GM12878 (cell line): ENCODE results near the gene NOS1.

Experiments
- BCL11A ChIP-seq: IDR thresholded peaks from 2 replicates; pipeline ENCODE4 v1.6.1; 2011; ENCODE audit warnings: low read depth, low read length
- CBFB ChIP-seq: IDR thresholded peaks from 2 replicates; pipeline ENCODE4 v1.6.1; 2016; ENCODE audit warnings: antibody characterized with exemption, low read depth
- TF ChIP-seq, protein P1 (sequence below), 3 experiments: IDR thresholded peaks in 2 of 3; conservative IDR thresholded peaks in 1 of 3; 2 replicates each; pipeline ENCODE4 v1.5.1; 2011; ENCODE audit warnings: low read depth in 3 of 3, low read length in 3 of 3, mild to moderate bottlenecking in 3 of 3, control low read depth in 2 of 3, moderate library complexity in 2 of 3, inconsistent platforms in 1 of 3, mixed read lengths in 1 of 3; ENCODE audit not compliant: control insufficient read depth in 2 of 3, insufficient read depth in 1 of 3; ENCODE audit errors: extremely low read depth in 1 of 3
- TF ChIP-seq, protein P2 (sequence below): IDR thresholded peaks from 2 replicates; pipeline ENCODE4 v1.6.1; 2012; ENCODE audit warnings: mild to moderate bottlenecking, low read depth, low read length

DNA sequence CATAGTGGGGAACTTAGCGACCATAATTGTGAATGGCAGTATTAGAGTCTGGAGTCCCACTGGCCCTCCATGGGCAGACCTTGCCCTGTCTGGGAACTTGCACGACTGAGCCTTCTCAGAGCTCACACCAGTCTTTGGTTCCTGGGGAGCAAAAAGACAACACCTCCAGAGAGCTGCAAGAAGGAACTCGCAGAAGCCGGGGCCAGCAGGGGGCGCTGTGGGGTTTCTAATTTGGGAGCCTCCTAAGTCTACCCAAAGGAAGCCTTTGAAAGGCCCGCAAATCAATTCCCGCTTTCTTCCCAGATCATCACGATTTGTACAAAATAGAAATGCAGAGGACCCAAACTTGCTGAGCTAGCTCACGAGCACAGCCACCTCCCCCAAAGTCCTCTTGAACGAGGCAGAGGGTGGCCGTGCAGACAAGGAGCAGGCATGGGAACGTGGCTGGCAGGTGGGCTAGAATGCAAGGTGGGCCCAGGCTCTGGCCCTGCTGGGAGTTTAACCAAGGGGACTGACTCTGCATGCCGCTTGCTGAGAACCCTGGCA is 124.9 kb downstream of the NOS1 start:
- TF ChIP-seq, protein P1, sequence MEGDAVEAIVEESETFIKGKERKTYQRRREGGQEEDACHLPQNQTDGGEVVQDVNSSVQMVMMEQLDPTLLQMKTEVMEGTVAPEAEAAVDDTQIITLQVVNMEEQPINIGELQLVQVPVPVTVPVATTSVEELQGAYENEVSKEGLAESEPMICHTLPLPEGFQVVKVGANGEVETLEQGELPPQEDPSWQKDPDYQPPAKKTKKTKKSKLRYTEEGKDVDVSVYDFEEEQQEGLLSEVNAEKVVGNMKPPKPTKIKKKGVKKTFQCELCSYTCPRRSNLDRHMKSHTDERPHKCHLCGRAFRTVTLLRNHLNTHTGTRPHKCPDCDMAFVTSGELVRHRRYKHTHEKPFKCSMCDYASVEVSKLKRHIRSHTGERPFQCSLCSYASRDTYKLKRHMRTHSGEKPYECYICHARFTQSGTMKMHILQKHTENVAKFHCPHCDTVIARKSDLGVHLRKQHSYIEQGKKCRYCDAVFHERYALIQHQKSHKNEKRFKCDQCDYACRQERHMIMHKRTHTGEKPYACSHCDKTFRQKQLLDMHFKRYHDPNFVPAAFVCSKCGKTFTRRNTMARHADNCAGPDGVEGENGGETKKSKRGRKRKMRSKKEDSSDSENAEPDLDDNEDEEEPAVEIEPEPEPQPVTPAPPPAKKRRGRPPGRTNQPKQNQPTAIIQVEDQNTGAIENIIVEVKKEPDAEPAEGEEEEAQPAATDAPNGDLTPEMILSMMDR (IDR thresholded peaks at IDR 0.05 in 2 of 3, conservative IDR thresholded peaks at IDR 0.05 in 1 of 3; ENCODE audit: control insufficient read depth in 2 of 3, extremely low read depth in 1 of 3, insufficient read depth in 1 of 3, low read depth in 3 of 3, low read length in 3 of 3), result peak; percentile 70 to 84 (median 78)
- no peak for TF ChIP-seq BCL11A
- TF ChIP-seq CBFB, result no peak
- TF ChIP-seq, protein P2, sequence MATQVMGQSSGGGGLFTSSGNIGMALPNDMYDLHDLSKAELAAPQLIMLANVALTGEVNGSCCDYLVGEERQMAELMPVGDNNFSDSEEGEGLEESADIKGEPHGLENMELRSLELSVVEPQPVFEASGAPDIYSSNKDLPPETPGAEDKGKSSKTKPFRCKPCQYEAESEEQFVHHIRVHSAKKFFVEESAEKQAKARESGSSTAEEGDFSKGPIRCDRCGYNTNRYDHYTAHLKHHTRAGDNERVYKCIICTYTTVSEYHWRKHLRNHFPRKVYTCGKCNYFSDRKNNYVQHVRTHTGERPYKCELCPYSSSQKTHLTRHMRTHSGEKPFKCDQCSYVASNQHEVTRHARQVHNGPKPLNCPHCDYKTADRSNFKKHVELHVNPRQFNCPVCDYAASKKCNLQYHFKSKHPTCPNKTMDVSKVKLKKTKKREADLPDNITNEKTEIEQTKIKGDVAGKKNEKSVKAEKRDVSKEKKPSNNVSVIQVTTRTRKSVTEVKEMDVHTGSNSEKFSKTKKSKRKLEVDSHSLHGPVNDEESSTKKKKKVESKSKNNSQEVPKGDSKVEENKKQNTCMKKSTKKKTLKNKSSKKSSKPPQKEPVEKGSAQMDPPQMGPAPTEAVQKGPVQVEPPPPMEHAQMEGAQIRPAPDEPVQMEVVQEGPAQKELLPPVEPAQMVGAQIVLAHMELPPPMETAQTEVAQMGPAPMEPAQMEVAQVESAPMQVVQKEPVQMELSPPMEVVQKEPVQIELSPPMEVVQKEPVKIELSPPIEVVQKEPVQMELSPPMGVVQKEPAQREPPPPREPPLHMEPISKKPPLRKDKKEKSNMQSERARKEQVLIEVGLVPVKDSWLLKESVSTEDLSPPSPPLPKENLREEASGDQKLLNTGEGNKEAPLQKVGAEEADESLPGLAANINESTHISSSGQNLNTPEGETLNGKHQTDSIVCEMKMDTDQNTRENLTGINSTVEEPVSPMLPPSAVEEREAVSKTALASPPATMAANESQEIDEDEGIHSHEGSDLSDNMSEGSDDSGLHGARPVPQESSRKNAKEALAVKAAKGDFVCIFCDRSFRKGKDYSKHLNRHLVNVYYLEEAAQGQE, result no peak
